ENCODE measurements around the gene ASB16. TPM values are rescaled to one million over a fixed set of nuclear protein-coding genes. Genes with fewer than 3 reads are reported as not detected.

Gene ASB16
- total and polyA plus RNA-seq, 9 of the 15 experiments (the other 6 are each of a cell fraction or from before 2014, with no cell fraction given), result 0.03 to 0.07 TPM; not detected in 7

DNA sequence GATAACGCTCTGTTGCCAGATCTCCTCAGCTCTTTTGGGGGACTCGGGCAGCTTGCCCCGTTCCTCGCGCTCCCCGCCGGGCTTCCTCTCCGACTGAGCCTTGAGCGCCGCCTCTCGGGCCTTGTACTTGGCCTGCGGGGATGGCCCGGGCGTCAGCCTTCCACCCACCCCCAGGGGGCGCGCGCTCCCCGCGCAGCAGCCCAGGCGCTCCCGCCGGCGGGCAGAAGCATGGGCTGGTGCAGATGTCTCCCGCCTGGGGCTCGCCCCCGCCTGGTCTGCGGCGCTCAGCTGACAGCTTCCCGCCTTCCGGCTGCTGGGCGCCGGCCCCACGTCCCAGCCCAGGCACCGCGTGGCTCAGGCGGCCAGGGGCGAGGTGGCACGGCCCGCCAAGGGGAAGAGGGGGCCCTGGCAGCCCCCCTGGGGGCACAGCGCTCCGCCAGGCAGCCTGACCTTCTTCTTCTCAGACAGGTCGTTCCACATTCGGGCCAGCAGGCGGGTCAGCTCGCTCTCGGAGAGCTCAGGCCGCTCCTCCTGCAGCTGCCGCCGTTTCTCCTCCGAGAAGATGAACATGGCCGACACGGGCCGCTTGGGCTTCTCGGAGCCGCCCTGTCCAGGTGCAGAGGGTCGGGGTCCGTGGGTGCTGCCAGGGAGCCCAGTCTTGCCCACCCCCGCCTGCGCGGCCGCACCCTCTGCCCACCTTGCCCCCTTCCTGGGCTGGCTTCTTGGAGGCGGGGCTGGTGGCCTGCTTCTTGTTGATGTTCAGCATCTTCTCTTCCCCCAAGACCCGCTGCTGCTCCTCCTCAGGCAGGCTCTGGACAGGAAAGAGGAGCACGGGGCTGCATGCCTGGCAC lies 40.1 kb downstream of the ASB16 start (continued):
- no peak for TF ChIP-seq FOXM1 (IDR thresholded peaks at IDR 0.05; ENCODE audit: low read depth)
- TF ChIP-seq FOXM1 (CRISPR knock-in tag; IDR thresholded peaks at IDR 0.05; ENCODE audit: low read depth), result peak; percentile 85; the same call in 1 of the 2 replicates
- no peak for TF ChIP-seq ZNF778 (CRISPR knock-in tag; IDR thresholded peaks at IDR 0.05)
- TF ChIP-seq, protein P1, sequence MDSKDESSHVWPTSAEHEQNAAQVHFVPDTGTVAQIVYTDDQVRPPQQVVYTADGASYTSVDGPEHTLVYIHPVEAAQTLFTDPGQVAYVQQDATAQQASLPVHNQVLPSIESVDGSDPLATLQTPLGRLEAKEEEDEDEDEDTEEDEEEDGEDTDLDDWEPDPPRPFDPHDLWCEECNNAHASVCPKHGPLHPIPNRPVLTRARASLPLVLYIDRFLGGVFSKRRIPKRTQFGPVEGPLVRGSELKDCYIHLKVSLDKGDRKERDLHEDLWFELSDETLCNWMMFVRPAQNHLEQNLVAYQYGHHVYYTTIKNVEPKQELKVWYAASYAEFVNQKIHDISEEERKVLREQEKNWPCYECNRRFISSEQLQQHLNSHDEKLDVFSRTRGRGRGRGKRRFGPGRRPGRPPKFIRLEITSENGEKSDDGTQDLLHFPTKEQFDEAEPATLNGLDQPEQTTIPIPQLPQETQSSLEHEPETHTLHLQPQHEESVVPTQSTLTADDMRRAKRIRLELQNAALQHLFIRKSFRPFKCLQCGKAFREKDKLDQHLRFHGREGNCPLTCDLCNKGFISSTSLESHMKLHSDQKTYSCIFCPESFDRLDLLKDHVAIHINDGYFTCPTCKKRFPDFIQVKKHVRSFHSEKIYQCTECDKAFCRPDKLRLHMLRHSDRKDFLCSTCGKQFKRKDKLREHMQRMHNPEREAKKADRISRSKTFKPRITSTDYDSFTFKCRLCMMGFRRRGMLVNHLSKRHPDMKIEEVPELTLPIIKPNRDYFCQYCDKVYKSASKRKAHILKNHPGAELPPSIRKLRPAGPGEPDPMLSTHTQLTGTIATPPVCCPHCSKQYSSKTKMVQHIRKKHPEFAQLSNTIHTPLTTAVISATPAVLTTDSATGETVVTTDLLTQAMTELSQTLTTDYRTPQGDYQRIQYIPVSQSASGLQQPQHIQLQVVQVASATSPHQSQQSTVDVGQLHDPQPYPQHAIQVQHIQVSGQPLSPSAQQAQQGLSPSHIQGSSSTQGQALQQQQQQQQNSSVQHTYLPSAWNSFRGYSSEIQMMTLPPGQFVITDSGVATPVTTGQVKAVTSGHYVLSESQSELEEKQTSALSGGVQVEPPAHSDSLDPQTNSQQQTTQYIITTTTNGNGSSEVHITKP (IDR thresholded peaks at IDR 0.05; ENCODE audit: partially characterized antibody), result peak; percentile 24
- TF ChIP-seq SNRNP70 (optimal IDR thresholded peaks at IDR 0.05; ENCODE audit: low read depth, low read length), result no peak
- TF ChIP-seq TEAD2 (tag; IDR thresholded peaks at IDR 0.05), result no peak
- TF ChIP-seq RBM15 (IDR thresholded peaks at IDR 0.05; ENCODE audit: insufficient read depth, low read length), result no peak
- TF ChIP-seq, protein P2, sequence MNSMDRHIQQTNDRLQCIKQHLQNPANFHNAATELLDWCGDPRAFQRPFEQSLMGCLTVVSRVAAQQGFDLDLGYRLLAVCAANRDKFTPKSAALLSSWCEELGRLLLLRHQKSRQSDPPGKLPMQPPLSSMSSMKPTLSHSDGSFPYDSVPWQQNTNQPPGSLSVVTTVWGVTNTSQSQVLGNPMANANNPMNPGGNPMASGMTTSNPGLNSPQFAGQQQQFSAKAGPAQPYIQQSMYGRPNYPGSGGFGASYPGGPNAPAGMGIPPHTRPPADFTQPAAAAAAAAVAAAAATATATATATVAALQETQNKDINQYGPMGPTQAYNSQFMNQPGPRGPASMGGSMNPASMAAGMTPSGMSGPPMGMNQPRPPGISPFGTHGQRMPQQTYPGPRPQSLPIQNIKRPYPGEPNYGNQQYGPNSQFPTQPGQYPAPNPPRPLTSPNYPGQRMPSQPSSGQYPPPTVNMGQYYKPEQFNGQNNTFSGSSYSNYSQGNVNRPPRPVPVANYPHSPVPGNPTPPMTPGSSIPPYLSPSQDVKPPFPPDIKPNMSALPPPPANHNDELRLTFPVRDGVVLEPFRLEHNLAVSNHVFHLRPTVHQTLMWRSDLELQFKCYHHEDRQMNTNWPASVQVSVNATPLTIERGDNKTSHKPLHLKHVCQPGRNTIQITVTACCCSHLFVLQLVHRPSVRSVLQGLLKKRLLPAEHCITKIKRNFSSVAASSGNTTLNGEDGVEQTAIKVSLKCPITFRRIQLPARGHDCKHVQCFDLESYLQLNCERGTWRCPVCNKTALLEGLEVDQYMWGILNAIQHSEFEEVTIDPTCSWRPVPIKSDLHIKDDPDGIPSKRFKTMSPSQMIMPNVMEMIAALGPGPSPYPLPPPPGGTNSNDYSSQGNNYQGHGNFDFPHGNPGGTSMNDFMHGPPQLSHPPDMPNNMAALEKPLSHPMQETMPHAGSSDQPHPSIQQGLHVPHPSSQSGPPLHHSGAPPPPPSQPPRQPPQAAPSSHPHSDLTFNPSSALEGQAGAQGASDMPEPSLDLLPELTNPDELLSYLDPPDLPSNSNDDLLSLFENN (IDR thresholded peaks at IDR 0.05; ENCODE audit: low read depth in 2 of 2, low read length in 2 of 2), result peak in 1 of 2 experiments; percentile 54; a peak in 1 of 4 replicates
- TF ChIP-seq MAFK (IDR thresholded peaks at IDR 0.05; ENCODE audit: low read length), result no peak
- peak; percentile 97 for TF ChIP-seq XRCC5 (IDR thresholded peaks at IDR 0.05; ENCODE audit: low read depth, low read length)
- TF ChIP-seq KHSRP (IDR thresholded peaks at IDR 0.05), result no peak
- no peak for TF ChIP-seq HMG20B (CRISPR knock-in tag; IDR thresholded peaks at IDR 0.05)
- TF ChIP-seq PHB (CRISPR knock-in tag; IDR thresholded peaks at IDR 0.05), result no peak
- TF ChIP-seq SIRT6 (IDR thresholded peaks at IDR 0.05; ENCODE audit: low read depth, low read length), result no peak
- no peak for TF ChIP-seq ZNF12 (CRISPR knock-in tag; IDR thresholded peaks at IDR 0.05)
- TF ChIP-seq, protein P3, sequence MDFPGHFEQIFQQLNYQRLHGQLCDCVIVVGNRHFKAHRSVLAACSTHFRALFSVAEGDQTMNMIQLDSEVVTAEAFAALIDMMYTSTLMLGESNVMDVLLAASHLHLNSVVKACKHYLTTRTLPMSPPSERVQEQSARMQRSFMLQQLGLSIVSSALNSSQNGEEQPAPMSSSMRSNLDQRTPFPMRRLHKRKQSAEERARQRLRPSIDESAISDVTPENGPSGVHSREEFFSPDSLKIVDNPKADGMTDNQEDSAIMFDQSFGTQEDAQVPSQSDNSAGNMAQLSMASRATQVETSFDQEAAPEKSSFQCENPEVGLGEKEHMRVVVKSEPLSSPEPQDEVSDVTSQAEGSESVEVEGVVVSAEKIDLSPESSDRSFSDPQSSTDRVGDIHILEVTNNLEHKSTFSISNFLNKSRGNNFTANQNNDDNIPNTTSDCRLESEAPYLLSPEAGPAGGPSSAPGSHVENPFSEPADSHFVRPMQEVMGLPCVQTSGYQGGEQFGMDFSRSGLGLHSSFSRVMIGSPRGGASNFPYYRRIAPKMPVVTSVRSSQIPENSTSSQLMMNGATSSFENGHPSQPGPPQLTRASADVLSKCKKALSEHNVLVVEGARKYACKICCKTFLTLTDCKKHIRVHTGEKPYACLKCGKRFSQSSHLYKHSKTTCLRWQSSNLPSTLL (IDR thresholded peaks at IDR 0.05), result no peak
- 0 out of 2 replicates have a peak, but pooled peaks have one; percentile 62 for TF ChIP-seq ZKSCAN1 (IDR thresholded peaks at IDR 0.05; ENCODE audit: low read depth, low read length)
